ENCODE data around the gene B3GNT9.
A peak's percentile ranks its signal among the peaks of the same experiment; 100 is the strongest.

DNA sequence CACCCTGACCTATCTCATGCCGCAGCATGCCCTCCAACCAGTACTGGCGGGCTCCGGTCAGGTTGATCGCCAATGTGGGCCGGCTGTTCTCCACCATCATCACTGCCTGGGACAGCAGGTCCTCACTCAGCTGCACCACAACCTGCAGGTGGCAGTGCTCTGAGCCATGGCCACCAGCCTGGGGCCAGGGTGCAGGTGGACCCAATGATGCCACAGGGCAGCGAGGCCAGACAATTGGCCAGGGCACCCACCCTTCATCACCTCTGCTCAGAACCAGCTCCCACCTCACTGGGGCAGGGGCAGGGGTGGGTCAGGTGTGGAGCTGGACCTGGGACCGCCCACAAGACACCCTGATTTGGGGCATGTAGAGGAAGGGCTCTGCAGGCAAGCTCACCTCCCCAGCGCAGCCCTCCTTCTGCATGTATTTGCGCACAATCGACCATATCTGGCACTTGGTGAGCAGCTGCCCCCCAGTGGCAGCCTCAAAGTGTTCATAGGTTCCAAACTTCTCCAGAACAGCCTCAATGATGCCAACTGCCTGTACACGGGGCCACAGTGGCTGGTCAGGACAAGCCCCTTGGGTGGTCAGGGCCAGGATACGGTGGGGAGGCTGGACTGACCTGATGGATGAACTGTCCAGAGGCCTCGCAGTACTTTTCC, 28.8 kb upstream of the B3GNT9 start:
- TF ChIP-seq SIN3A (IDR thresholded peaks at IDR 0.05; ENCODE audit: borderline replicate concordance, low read depth, low read length) (no peak), RAD21 (IDR thresholded peaks at IDR 0.05; ENCODE audit: low read length) (no peak), EP300 (IDR thresholded peaks at IDR 0.05; ENCODE audit: borderline replicate concordance in 1 of 2, low read depth in 1 of 2, low read length in 1 of 2) (no peak), FOXJ3 (CRISPR knock-in tag; IDR thresholded peaks at IDR 0.05) (no peak), RFX5 (IDR thresholded peaks at IDR 0.05; ENCODE audit: low read length) (no peak), POLR2AphosphoS5 (IDR thresholded peaks at IDR 0.05; ENCODE audit: low read depth, low read length) (no peak), ELF1 (IDR thresholded peaks at IDR 0.05) (no peak), MAX (IDR thresholded peaks at IDR 0.05; ENCODE audit: low read depth) (no peak), EZH2phosphoT487 (IDR thresholded peaks at IDR 0.05; ENCODE audit: borderline replicate concordance, low read depth) (no peak)
- TF ChIP-seq, protein P1, sequence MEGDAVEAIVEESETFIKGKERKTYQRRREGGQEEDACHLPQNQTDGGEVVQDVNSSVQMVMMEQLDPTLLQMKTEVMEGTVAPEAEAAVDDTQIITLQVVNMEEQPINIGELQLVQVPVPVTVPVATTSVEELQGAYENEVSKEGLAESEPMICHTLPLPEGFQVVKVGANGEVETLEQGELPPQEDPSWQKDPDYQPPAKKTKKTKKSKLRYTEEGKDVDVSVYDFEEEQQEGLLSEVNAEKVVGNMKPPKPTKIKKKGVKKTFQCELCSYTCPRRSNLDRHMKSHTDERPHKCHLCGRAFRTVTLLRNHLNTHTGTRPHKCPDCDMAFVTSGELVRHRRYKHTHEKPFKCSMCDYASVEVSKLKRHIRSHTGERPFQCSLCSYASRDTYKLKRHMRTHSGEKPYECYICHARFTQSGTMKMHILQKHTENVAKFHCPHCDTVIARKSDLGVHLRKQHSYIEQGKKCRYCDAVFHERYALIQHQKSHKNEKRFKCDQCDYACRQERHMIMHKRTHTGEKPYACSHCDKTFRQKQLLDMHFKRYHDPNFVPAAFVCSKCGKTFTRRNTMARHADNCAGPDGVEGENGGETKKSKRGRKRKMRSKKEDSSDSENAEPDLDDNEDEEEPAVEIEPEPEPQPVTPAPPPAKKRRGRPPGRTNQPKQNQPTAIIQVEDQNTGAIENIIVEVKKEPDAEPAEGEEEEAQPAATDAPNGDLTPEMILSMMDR (IDR thresholded peaks at IDR 0.05): peak; percentile 30; the same call in 1 of the 2 replicates
- TF ChIP-seq, protein P2, sequence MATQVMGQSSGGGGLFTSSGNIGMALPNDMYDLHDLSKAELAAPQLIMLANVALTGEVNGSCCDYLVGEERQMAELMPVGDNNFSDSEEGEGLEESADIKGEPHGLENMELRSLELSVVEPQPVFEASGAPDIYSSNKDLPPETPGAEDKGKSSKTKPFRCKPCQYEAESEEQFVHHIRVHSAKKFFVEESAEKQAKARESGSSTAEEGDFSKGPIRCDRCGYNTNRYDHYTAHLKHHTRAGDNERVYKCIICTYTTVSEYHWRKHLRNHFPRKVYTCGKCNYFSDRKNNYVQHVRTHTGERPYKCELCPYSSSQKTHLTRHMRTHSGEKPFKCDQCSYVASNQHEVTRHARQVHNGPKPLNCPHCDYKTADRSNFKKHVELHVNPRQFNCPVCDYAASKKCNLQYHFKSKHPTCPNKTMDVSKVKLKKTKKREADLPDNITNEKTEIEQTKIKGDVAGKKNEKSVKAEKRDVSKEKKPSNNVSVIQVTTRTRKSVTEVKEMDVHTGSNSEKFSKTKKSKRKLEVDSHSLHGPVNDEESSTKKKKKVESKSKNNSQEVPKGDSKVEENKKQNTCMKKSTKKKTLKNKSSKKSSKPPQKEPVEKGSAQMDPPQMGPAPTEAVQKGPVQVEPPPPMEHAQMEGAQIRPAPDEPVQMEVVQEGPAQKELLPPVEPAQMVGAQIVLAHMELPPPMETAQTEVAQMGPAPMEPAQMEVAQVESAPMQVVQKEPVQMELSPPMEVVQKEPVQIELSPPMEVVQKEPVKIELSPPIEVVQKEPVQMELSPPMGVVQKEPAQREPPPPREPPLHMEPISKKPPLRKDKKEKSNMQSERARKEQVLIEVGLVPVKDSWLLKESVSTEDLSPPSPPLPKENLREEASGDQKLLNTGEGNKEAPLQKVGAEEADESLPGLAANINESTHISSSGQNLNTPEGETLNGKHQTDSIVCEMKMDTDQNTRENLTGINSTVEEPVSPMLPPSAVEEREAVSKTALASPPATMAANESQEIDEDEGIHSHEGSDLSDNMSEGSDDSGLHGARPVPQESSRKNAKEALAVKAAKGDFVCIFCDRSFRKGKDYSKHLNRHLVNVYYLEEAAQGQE (IDR thresholded peaks at IDR 0.05; ENCODE audit: low read depth, low read length): no peak

All from SK-N-SH (cell line).